IMR-90 (cell line): Measurements from ENCODE around the gene DLGAP3. TPM values are rescaled to one million over a fixed set of nuclear protein-coding genes. Genes with fewer than 3 reads are reported as not detected.

Experiments used
- ATAC-seq: fragments of 200-7000 bp; cut with Tn5 transposase; 2 replicates; pipeline ENCODE4 v1.9.1; 2020; ENCODE audit warnings: low read depth, mild to moderate bottlenecking, moderate library complexity
- BruUV-seq: library from RNA; stranded (reverse); fragments of 400-500 nt; replicated peaks from 2 replicates; lab custom pipeline; 2021; lab: Mats Ljungman, UMichigan
- CTCF ChIA-PET: fragments of 300-600 bp; formaldehyde crosslinking; extraction: SDS; loops from one replicate; lab custom pipeline; 2021; ENCODE audit warnings: antibody characterized with exemption; lab: Yijun Ruan, JAX
- POLR2A ChIA-PET: fragments of 300-600 bp; sonication (Branson Sonifier 250); formaldehyde crosslinking; loops from one replicate; lab custom pipeline; 2022; ENCODE audit warnings: antibody characterized with exemption; ENCODE audit not compliant: unreplicated experiment; lab: Charles Lee
- DNase-seq: peaks from one replicate; pipeline ENCODE4 v3.0.0; 2013
- H2AFZ ChIP-seq: replicated peaks from 2 replicates; pipeline ENCODE3; 2013; ENCODE audit warnings: low read length, mild to moderate bottlenecking; ENCODE audit not compliant: poor library complexity
- H2AK5ac ChIP-seq: 2 replicates; pipeline ENCODE4 v1.6.1; 2013; ENCODE audit warnings: low read depth, low read length, inconsistent platforms
- H2AK9ac ChIP-seq: replicated peaks from 2 replicates; pipeline ENCODE3; 2013; ENCODE audit warnings: mild to moderate bottlenecking, low read depth, low read length, moderate library complexity; ENCODE audit not compliant: poor library complexity
- H2BK120ac ChIP-seq: 2 replicates; pipeline ENCODE4 v1.6.1; 2013; ENCODE audit warnings: low read depth, low read length, inconsistent platforms
- H2BK15ac ChIP-seq: 3 replicates; pipeline ENCODE4 v1.6.1; 2013; ENCODE audit warnings: low read depth, low read length, inconsistent platforms
- H2BK20ac ChIP-seq: 2 replicates; pipeline ENCODE4 v1.6.1; 2013; ENCODE audit warnings: low read depth, mild to moderate bottlenecking, inconsistent platforms, low read length, moderate library complexity
- H2BK5ac ChIP-seq: 2 replicates; pipeline ENCODE4 v1.6.1; 2013; ENCODE audit warnings: mild to moderate bottlenecking, low read depth, low read length, inconsistent platforms; ENCODE audit not compliant: poor library complexity, severe bottlenecking
- H3K14ac ChIP-seq: replicated peaks from 2 replicates; pipeline ENCODE4 v1.6.1; 2013; ENCODE audit warnings: low read depth, low read length, inconsistent platforms
- H3K18ac ChIP-seq: 2 replicates; pipeline ENCODE4 v1.6.1; 2013; ENCODE audit warnings: low read depth, low read length, control low read depth
- H3K23ac ChIP-seq: 2 replicates; pipeline ENCODE4 v1.6.1; 2013; ENCODE audit warnings: low read depth, low read length, inconsistent platforms
- H3K27ac ChIP-seq: 2 replicates; pipeline ENCODE4 v1.5.1; 2013; ENCODE audit warnings: mild to moderate bottlenecking, control low read depth, low read length; ENCODE audit not compliant: insufficient read depth
- H3K27me3 ChIP-seq: 2 replicates; pipeline ENCODE4 v1.6.1; 2013; ENCODE audit warnings: low read length; ENCODE audit not compliant: control insufficient read depth, insufficient read depth
- H3K36me3 ChIP-seq: 2 replicates; pipeline ENCODE4 v1.6.1; 2013; ENCODE audit warnings: low read length, mixed read lengths; ENCODE audit not compliant: control insufficient read depth, insufficient read depth
- H3K4ac ChIP-seq: 2 replicates; pipeline ENCODE4 v1.6.1; 2013; ENCODE audit warnings: low read depth, low read length, inconsistent platforms
- H3K4me1 ChIP-seq: 2 replicates; pipeline ENCODE4 v1.6.1; 2013; ENCODE audit warnings: low read length, mixed read lengths; ENCODE audit not compliant: control insufficient read depth, insufficient read depth
- H3K4me2 ChIP-seq: 2 replicates; pipeline ENCODE4 v1.6.1; 2013; ENCODE audit warnings: low read depth, mild to moderate bottlenecking, control low read depth, low read length, moderate library complexity
- H3K4me3 ChIP-seq: 2 replicates; pipeline ENCODE4 v1.5.1; 2013; ENCODE audit warnings: low read depth, mild to moderate bottlenecking, control low read depth, low read length, moderate library complexity; ENCODE audit not compliant: insufficient read depth
- H3K56ac ChIP-seq: 2 replicates; pipeline ENCODE4 v1.6.1; 2013; ENCODE audit warnings: low read length, inconsistent platforms; ENCODE audit not compliant: insufficient read depth; ENCODE audit errors: extremely low read depth
- H3K79me1 ChIP-seq, 2 experiments: 2 replicates each; pipeline ENCODE4 v1.6.1; 2013; ENCODE audit warnings: low read length in 2 of 2, inconsistent platforms in 1 of 2, low read depth in 1 of 2
- H3K9ac ChIP-seq: 2 replicates; pipeline ENCODE4 v1.6.1; 2013; ENCODE audit warnings: low read depth, low read length, control low read depth
- H3K9me1 ChIP-seq: 2 replicates; pipeline ENCODE4 v1.6.1; 2013; ENCODE audit warnings: low read length, inconsistent platforms; ENCODE audit not compliant: insufficient read depth
- H3K9me3 ChIP-seq: 2 replicates; pipeline ENCODE4 v1.6.1; 2013; ENCODE audit warnings: low read length; ENCODE audit not compliant: control insufficient read depth, insufficient read depth
- H4K20me1 ChIP-seq: 2 replicates; pipeline ENCODE4 v1.6.1; 2013; ENCODE audit warnings: low read length, inconsistent platforms; ENCODE audit not compliant: insufficient read depth
- H4K5ac ChIP-seq: 2 replicates; pipeline ENCODE4 v1.6.1; 2013; ENCODE audit warnings: mild to moderate bottlenecking, low read depth, low read length, control low read depth
- H4K8ac ChIP-seq, 2 experiments: 2 replicates each; pipeline ENCODE4 v1.6.1; 2013; ENCODE audit warnings: low read depth in 2 of 2, low read length in 2 of 2, control low read depth in 1 of 2, inconsistent platforms in 1 of 2
- H4K91ac ChIP-seq: 2 replicates; pipeline ENCODE4 v1.6.1; 2013; ENCODE audit warnings: low read depth, low read length, inconsistent platforms; ENCODE audit not compliant: insufficient read depth
- BHLHE40 ChIP-seq: fragments of 150-350 bp; IDR thresholded peaks from 2 replicates; pipeline ENCODE4 v1.6.1; 2016; ENCODE audit warnings: mild to moderate bottlenecking, low read depth, low read length
- CHD1 ChIP-seq: IDR thresholded peaks from 2 replicates; pipeline ENCODE4 v1.6.1; 2012; ENCODE audit warnings: low read depth, low read length, improper control_type of control experiment
- FOS ChIP-seq: fragments of 150-350 bp; IDR thresholded peaks from 2 replicates; pipeline ENCODE4 v1.6.1; 2016; ENCODE audit warnings: low read depth, low read length
- MAZ ChIP-seq: IDR thresholded peaks from 2 replicates; pipeline ENCODE4 v1.6.1; 2012; ENCODE audit warnings: low read depth, mild to moderate bottlenecking, low read length, improper control_type of control experiment, moderate library complexity, borderline replicate concordance
- POLR2A ChIP-seq: IDR thresholded peaks from 2 replicates; pipeline ENCODE4 v1.6.1; 2012; ENCODE audit warnings: mild to moderate bottlenecking, low read depth, low read length
- RFX5 ChIP-seq: IDR thresholded peaks from 2 replicates; pipeline ENCODE4 v1.8.0; 2012; ENCODE audit warnings: low read depth, mild to moderate bottlenecking, low read length, moderate library complexity
- SMC3 ChIP-seq: fragments of 150-350 bp; IDR thresholded peaks from 2 replicates; pipeline ENCODE4 v1.6.1; 2016; ENCODE audit warnings: low read depth, mild to moderate bottlenecking, antibody characterized with exemption, low read length, moderate library complexity
- WGBS, 2 experiments: methylation state at CpG; one replicate each; pipeline versions ENCODE4 v1.1.5 to v1.1.7; 2013; ENCODE audit warnings: missing lambda C conversion rate in 2 of 2; ENCODE audit not compliant: insufficient read length in 1 of 2; ENCODE audit errors: extremely low coverage in 2 of 2; 5-methylcytosine and 5-hydroxymethylcytosine counted together
- dilution Hi-C: fragments of 300-500 bp; cut with HindIII; formaldehyde crosslinking; loops from one replicate; pipeline ENCODE4 v1.14.3; 2018; ENCODE audit warnings: low sequenced_read_pairs; ENCODE audit not compliant: unreplicated experiment
- in situ Hi-C: fragments of 300-500 bp; cut with MboI; formaldehyde crosslinking; loops from 3 replicates; pipeline ENCODE4 v1.14.3; 2019; ENCODE audit warnings: low sequenced_read_pairs, inconsistent platforms, mixed read lengths
- intact Hi-C: fragments of 100-400 bp; cut with micrococcal nuclease; formaldehyde crosslinking; loops from 2 replicates; pipeline ENCODE4 v1.10.0; 2022
- polyA plus RNA-seq, 3 experiments: library from polyadenylated mRNA; depleted of rRNA; stranded (reverse); fragments of >200 nt; gene quantifications; 2 replicates each; pipeline ENCODE4 v1.2.3, GENCODE V29; 2012; ENCODE audit warnings: low replicate concordance in 1 of 3
- total RNA-seq: library from RNA; depleted of rRNA; stranded (reverse); fragments of >200 nt; gene quantifications from 2 replicates; pipeline ENCODE4 v1.2.3, GENCODE V29; 2012

Gene DLGAP3
- total and polyA plus RNA-seq, 2 of the 4 experiments (the other 2 are of a cell fraction) = 0.02 TPM; not detected in 1

DNA sequence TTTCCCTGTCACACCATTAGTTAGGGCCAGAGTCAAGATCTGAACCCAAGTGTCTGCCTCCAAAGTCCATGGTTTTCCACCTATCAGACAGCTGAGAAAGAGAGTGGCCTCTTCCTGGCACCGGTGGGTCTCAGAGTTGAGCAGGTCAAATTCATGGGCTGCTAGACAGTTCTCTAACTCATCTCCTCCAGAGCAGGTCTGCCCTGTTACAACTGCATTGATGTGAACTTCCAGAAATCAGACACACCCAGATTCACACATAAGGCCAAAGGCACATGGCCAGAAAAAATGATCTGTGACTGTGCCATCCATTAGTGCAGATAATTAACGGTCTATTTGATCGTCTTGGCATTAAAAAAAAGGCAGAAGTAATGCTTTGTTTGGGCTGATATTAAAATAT lies 87.4 kb downstream of the DLGAP3 start:
- dilution Hi-C loops (no loop called here), intact Hi-C loops (no loop called here), in situ Hi-C loops (no loop called here)
- TF ChIP-seq POLR2A (no peak), MAZ (no peak), FOS (no peak), CHD1 (no peak), RFX5 (no peak), BHLHE40 (no peak), SMC3 (no peak)
- Histone ChIP-seq H3K56ac (no peak overlapping the region), H3K36me3 (no peaks in the 10 kb centered on the region), H3K9ac (no peak overlapping the region), H3K27ac (no peak overlapping the region), H3K23ac (no peak overlapping the region), H3K4me3 (no peak overlapping the region), H3K4me1 (no peaks in the 10 kb centered on the region), H2AK5ac (no peak overlapping the region), H3K4ac (no peak overlapping the region), H3K9me1 (no peaks in the 10 kb centered on the region; the same call in 1 of the 2 replicates), H3K18ac (no peak overlapping the region), H2BK5ac (no peak overlapping the region), H3K14ac (no peak overlapping the region), H4K20me1 (peaks cover 4% of the 10 kb centered on the region), H4K91ac (no peak overlapping the region), H3K27me3 (no peaks in the 10 kb centered on the region), H2AFZ (no peak overlapping the region), H2AK9ac (no peak overlapping the region), H3K4me2 (no peak overlapping the region), H2BK15ac (no peak overlapping the region), H2BK20ac (no peak overlapping the region), H3K9me3 (no peaks in the 10 kb centered on the region), H4K5ac (no peak overlapping the region), H3K79me1 (no peaks in the 10 kb centered on the region; a peak in 2 of 4 replicates), H2BK120ac (no peak overlapping the region), H4K8ac (no peak overlapping the region)
- ATAC-seq (no peak), DNase-seq (no peak)
- no TSS peak for BruUV-seq
- ChIA-PET CTCF (no interaction called here), POLR2A (no interaction called here)
- no CpG with 5 or more reads among the region's 3 CpGs for WGBS, 2 experiments
